H1 (cell line): ENCODE measurements around the gene NOVA1. TPM values are rescaled to one million over a fixed set of nuclear protein-coding genes. Genes with fewer than 3 reads are reported as not detected.

ENCODE experiments used
- CTCF ChIA-PET: fragments of 300-600 bp; sonication (Branson Sonifier 250); formaldehyde crosslinking; loops from one replicate; lab custom pipeline; 2021; ENCODE audit not compliant: partially characterized antibody; lab: Charles Lee
- POLR2A ChIA-PET: fragments of 300-600 bp; sonication (Branson Sonifier 250); formaldehyde crosslinking; loops from one replicate; lab custom pipeline; 2021; ENCODE audit warnings: inconsistent platforms; ENCODE audit not compliant: partially characterized antibody; lab: Charles Lee
- DNase-seq, 2 experiments: peaks; one replicate each; pipeline versions ENCODE4 v3.0.0 to v3.0.0-alpha.2; 2010 to 2022; ENCODE audit warnings: low spot score in 2 of 2, low read depth in 1 of 2, mixed read lengths in 1 of 2
- FAIRE-seq: peaks from 2 replicates; lab custom pipeline; 2011; peaks lifted over from hg19 to GRCh38; lab: Jason Lieb, UNC
- H2AFZ ChIP-seq: 2 replicates; pipeline ENCODE4 v1.8.1; 2012; ENCODE audit warnings: low read length, inconsistent platforms
- H2AK5ac ChIP-seq: 2 replicates; pipeline ENCODE4 v1.6.1; 2013; ENCODE audit warnings: low read depth, low read length
- H2BK120ac ChIP-seq: replicated peaks from 2 replicates; pipeline ENCODE3; 2013; ENCODE audit warnings: low read depth, low read length, inconsistent platforms
- H2BK12ac ChIP-seq: 2 replicates; pipeline ENCODE4 v1.6.1; 2013; ENCODE audit warnings: low read depth, low read length
- H2BK15ac ChIP-seq: 2 replicates; pipeline ENCODE4 v1.6.1; 2013; ENCODE audit warnings: low read length
- H2BK20ac ChIP-seq: 2 replicates; pipeline ENCODE4 v1.6.1; 2013; ENCODE audit warnings: low read length
- H2BK5ac ChIP-seq: 2 replicates; pipeline ENCODE4 v1.6.1; 2013; ENCODE audit warnings: low read depth, low read length
- H3K14ac ChIP-seq: 2 replicates; pipeline ENCODE4 v1.6.1; 2013; ENCODE audit warnings: inconsistent platforms; ENCODE audit not compliant: insufficient read length
- H3K18ac ChIP-seq: 2 replicates; pipeline ENCODE4 v1.6.1; 2013; ENCODE audit warnings: low read length; ENCODE audit errors: extremely low read depth
- H3K23ac ChIP-seq: 2 replicates; pipeline ENCODE4 v1.6.1; 2013; ENCODE audit warnings: inconsistent platforms; ENCODE audit not compliant: insufficient read length
- H3K23me2 ChIP-seq: 2 replicates; pipeline ENCODE4 v1.6.1; 2013; ENCODE audit warnings: low read depth, low read length
- H3K27ac ChIP-seq: 2 replicates; pipeline ENCODE4 v1.6.1; 2011; ENCODE audit warnings: low read depth, low read length, inconsistent platforms
- H3K27me3 ChIP-seq, 4 experiments: replicated peaks in 1 of 4; 1 replicate in 1 of 4; 2 replicates in 3 of 4; pipeline versions ENCODE4 v1.6.1 to v1.8.1; 2011 to 2013; ENCODE audit warnings: low read length in 3 of 4, mild to moderate bottlenecking in 3 of 4, inconsistent platforms in 2 of 4, mixed read lengths in 2 of 4, moderate library complexity in 1 of 4; ENCODE audit not compliant: control insufficient read depth in 3 of 4, insufficient read depth in 3 of 4; ENCODE audit errors: extremely low read depth in 1 of 4
- H3K36me3 ChIP-seq, 4 experiments: 2 replicates each; pipeline versions ENCODE4 v1.6.1 to v1.8.1; 2011 to 2013; ENCODE audit warnings: mild to moderate bottlenecking in 4 of 4, low read length in 3 of 4, moderate library complexity in 2 of 4, control low read depth in 1 of 4, inconsistent platforms in 1 of 4; ENCODE audit not compliant: insufficient read depth in 4 of 4, control insufficient read depth in 2 of 4
- H3K4ac ChIP-seq: replicated peaks from 2 replicates; pipeline ENCODE3; 2013; ENCODE audit warnings: low read length, low read depth, mixed read lengths, inconsistent platforms; ENCODE audit not compliant: insufficient read length
- H3K4me1 ChIP-seq, 4 experiments: replicated peaks in 1 of 4; 1 replicate in 1 of 4; 2 replicates in 3 of 4; pipeline versions ENCODE4 v1.6.1 to v1.8.1; 2011 to 2013; ENCODE audit warnings: low read length in 3 of 4, inconsistent platforms in 2 of 4, mixed read lengths in 1 of 4; ENCODE audit not compliant: insufficient read depth in 4 of 4, control insufficient read depth in 3 of 4
- H3K4me2 ChIP-seq, 2 experiments: 2 replicates each; pipeline versions ENCODE4 v1.6.1 to v1.8.1; 2011 to 2013; ENCODE audit warnings: low read depth in 2 of 2, low read length in 2 of 2, control low read depth in 1 of 2, inconsistent platforms in 1 of 2, mild to moderate bottlenecking in 1 of 2; ENCODE audit not compliant: insufficient read depth in 1 of 2
- H3K4me3 ChIP-seq, 4 experiments: fragments of 200-600, 300-600 bp in 1 of 4; sonication (generic), shearing (Covaris generic), sonication (Bioruptor Twin) in 1 of 4; 2 replicates each; pipeline versions ENCODE4 v1.5.1 to v1.8.1; 2011 to 2016; ENCODE audit warnings: low read length in 4 of 4, low read depth in 3 of 4, control low read depth in 2 of 4, inconsistent platforms in 2 of 4, mild to moderate bottlenecking in 2 of 4, mixed read lengths in 1 of 4, moderate library complexity in 1 of 4; ENCODE audit not compliant: insufficient read depth in 2 of 4; ENCODE audit errors: extremely low read depth in 1 of 4
- H3K56ac ChIP-seq: replicated peaks from 2 replicates; pipeline ENCODE3; 2013; ENCODE audit warnings: low read depth, mild to moderate bottlenecking, mixed read lengths, low read length, inconsistent platforms; ENCODE audit not compliant: insufficient read length
- H3K79me1 ChIP-seq: 2 replicates; pipeline ENCODE4 v1.6.1; 2013; ENCODE audit warnings: low read depth, low read length, control low read depth
- H3K79me2 ChIP-seq, 2 experiments: 2 replicates each; pipeline versions ENCODE4 v1.6.1 to v1.8.1; 2012 to 2013; ENCODE audit warnings: low read length in 2 of 2, mild to moderate bottlenecking in 2 of 2, inconsistent platforms in 1 of 2; ENCODE audit not compliant: insufficient read depth in 2 of 2, control insufficient read depth in 1 of 2
- H3K9ac ChIP-seq, 4 experiments: replicated peaks in 1 of 4; 1 replicate in 1 of 4; 2 replicates in 3 of 4; pipeline versions ENCODE4 v1.6.1 to v1.8.1; 2011 to 2013; ENCODE audit warnings: low read depth in 3 of 4, low read length in 3 of 4, control low read depth in 2 of 4, mild to moderate bottlenecking in 2 of 4, moderate library complexity in 2 of 4, inconsistent platforms in 1 of 4; ENCODE audit errors: extremely low read depth in 1 of 4
- H3K9me3 ChIP-seq, 2 experiments: 2 replicates each; pipeline versions ENCODE4 v1.6.1 to v1.8.1; 2012 to 2013; ENCODE audit warnings: mild to moderate bottlenecking in 2 of 2, moderate library complexity in 2 of 2, control low read depth in 1 of 2, inconsistent platforms in 1 of 2, low read depth in 1 of 2, low read length in 1 of 2, mixed read lengths in 1 of 2; ENCODE audit not compliant: insufficient read depth in 2 of 2
- H4K20me1 ChIP-seq, 2 experiments: replicated peaks in 1 of 2; 2 replicates each; pipeline versions ENCODE3 to v1.8.1; 2011 to 2013; ENCODE audit warnings: inconsistent platforms in 2 of 2, low read length in 2 of 2, mild to moderate bottlenecking in 1 of 2; ENCODE audit not compliant: insufficient read depth in 2 of 2, control insufficient read depth in 1 of 2
- H4K5ac ChIP-seq: 2 replicates; pipeline ENCODE4 v1.6.1; 2013; ENCODE audit warnings: low read length, low read depth, mixed read lengths, inconsistent platforms; ENCODE audit not compliant: insufficient read length
- H4K8ac ChIP-seq: 2 replicates; pipeline ENCODE4 v1.8.0; 2013; ENCODE audit warnings: mild to moderate bottlenecking, moderate library complexity, low read length, inconsistent platforms; ENCODE audit not compliant: insufficient read depth; ENCODE audit errors: extremely low read depth
- H4K91ac ChIP-seq: replicated peaks from 2 replicates; pipeline ENCODE3; 2013; ENCODE audit warnings: low read length, mixed read lengths, inconsistent platforms; ENCODE audit not compliant: insufficient read length
- GABPA ChIP-seq: IDR thresholded peaks from 2 replicates; pipeline ENCODE4 v1.6.1; 2011; ENCODE audit warnings: mild to moderate bottlenecking, low read length, moderate library complexity, borderline replicate concordance; ENCODE audit not compliant: insufficient read depth
- POLR2AphosphoS5 ChIP-seq: IDR thresholded peaks from 2 replicates; pipeline ENCODE4 v1.6.1; 2011; ENCODE audit warnings: low read depth, low read length
- RAD21 ChIP-seq, 2 experiments: IDR thresholded peaks in 1 of 2; conservative IDR thresholded peaks in 1 of 2; 2 replicates each; pipeline ENCODE4 v1.6.1; 2011; ENCODE audit warnings: low read depth in 2 of 2, low read length in 2 of 2, improper control_type of control experiment in 1 of 2, inconsistent platforms in 1 of 2, mild to moderate bottlenecking in 1 of 2, moderate library complexity in 1 of 2
- RXRA ChIP-seq: IDR thresholded peaks from 2 replicates; pipeline ENCODE4 v1.6.1; 2011; ENCODE audit warnings: low read depth, mild to moderate bottlenecking, low read length, moderate library complexity; ENCODE audit not compliant: insufficient read depth
- SIRT6 ChIP-seq: IDR thresholded peaks from one replicate; pipeline ENCODE4 v1.7.1; 2012; ENCODE audit warnings: low read length, inconsistent platforms
- TAF7 ChIP-seq: optimal IDR thresholded peaks from 2 replicates; pipeline ENCODE3; 2011; ENCODE audit warnings: low read depth, mild to moderate bottlenecking, inconsistent platforms, low read length, moderate library complexity, borderline replicate concordance
- WGBS, 2 experiments: shearing (Covaris generic) in 1 of 2; methylation state at CpG; one replicate each; pipeline versions ENCODE4 v1.1.6 to v1.1.7; 2013 to 2015; ENCODE audit warnings: low lambda C conversion rate in 2 of 2, mixed read lengths in 2 of 2, inconsistent platforms in 1 of 2, low coverage in 1 of 2, missing lambda C conversion rate in 1 of 2; ENCODE audit not compliant: insufficient replicate concordance in 2 of 2, insufficient coverage in 1 of 2, insufficient read length in 1 of 2; ENCODE audit errors: extremely low coverage in 1 of 2, missing lambda C conversion rate in 1 of 2; 5-methylcytosine and 5-hydroxymethylcytosine counted together
- polyA plus RNA-seq, 7 experiments: library from polyadenylated mRNA; depleted of rRNA in 3 of 7; stranded (reverse) in 5 of 7; unstranded in 2 of 7; fragments of >200 nt in 5 of 7; fragments of 200-250 nt in 2 of 7; gene quantifications; 1 replicate in 5 of 7; 2 replicates in 1 of 7; 4 replicates in 1 of 7; pipeline versions ENCODE4 v1.2.1 to v1.2.3, GENCODE V29; 2011 to 2013; ENCODE audit warnings: missing spikeins in 2 of 7, mixed read lengths in 2 of 7
- total RNA-seq: library from RNA; stranded (reverse); fragmentation: NEBNext Ultra II Directional; extraction: Animal tissue kit (Norgen Biotek cat#: 25700); gene quantifications from 2 replicates; pipeline ENCODE4 v1.2.1, GENCODE V29; 2021

NOVA1 gene
- total and polyA plus RNA-seq, 2 of the 8 experiments (the other 6 are each of a cell fraction or from before 2014, with no cell fraction given), result 6.8 to 12.7 TPM

DNA sequence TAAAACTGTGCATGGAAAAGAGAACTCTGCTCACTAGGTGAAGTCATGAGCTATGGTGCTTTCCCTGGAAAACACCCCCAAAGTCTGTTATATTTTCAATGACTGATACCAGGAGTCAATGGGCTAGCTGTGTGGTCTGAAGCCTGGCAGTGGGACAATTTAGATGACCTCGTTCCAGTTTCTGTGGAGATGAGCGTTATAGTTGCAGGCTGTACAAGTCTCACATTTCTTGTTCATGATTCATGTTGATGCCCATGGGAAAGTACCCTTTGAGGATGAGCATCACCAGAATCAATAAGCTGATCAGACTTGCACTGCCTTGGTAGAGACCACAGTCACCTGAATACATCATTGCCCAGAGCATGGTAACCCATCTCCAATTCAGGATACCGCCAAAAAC, 70.7 kb downstream of the NOVA1 start:
- no peak overlapping the region for H4K8ac ChIP-seq
- ChIA-PET CTCF (no interaction called here), POLR2A (no interaction called here)
- no peak overlapping the region for H4K91ac ChIP-seq
- no peak overlapping the region for H2BK15ac ChIP-seq
- TF ChIP-seq POLR2AphosphoS5 (no peak), TAF7 (no peak), GABPA (no peak), RXRA (no peak), RAD21 (IDR thresholded peaks at IDR 0.05 in 1 of 2, conservative IDR thresholded peaks at IDR 0.05 in 1 of 2; ENCODE audit: low read depth in 2 of 2, low read length in 2 of 2) (no peak), SIRT6 (no peak)
- no peaks in the 10 kb centered on the region for H3K27me3 ChIP-seq
- H2BK20ac ChIP-seq, result no peak overlapping the region
- H3K27ac ChIP-seq, result no peak overlapping the region
- no peaks in the 10 kb centered on the region for H3K4me1 ChIP-seq
- no peak overlapping the region for H2AFZ ChIP-seq
- H2BK120ac ChIP-seq, result no peak overlapping the region
- H2BK12ac ChIP-seq, result no peak overlapping the region
- 90% methylated on average over 3 of the region's 3 CpGs; no CpG with 5 or more reads in 1 of the 2 experiments for WGBS, 2 experiments
- H3K14ac ChIP-seq, result no peak overlapping the region
- no peak overlapping the region for H3K4ac ChIP-seq
- H3K4me3 ChIP-seq, result no peak overlapping the region
- H3K4me2 ChIP-seq, result no peak overlapping the region
- H3K56ac ChIP-seq, result no peak overlapping the region
- H2AK5ac ChIP-seq, result no peak overlapping the region
- H2BK5ac ChIP-seq, result no peak overlapping the region
- no peaks in the 10 kb centered on the region for H4K20me1 ChIP-seq
- H3K36me3 ChIP-seq, result no peaks in the 10 kb centered on the region
- DNase-seq (no peak), FAIRE-seq (no peak)
- no peaks in the 10 kb centered on the region for H3K23me2 ChIP-seq
- no peaks in the 10 kb centered on the region for H3K9me3 ChIP-seq
- no peaks in the 10 kb centered on the region; the same call in 1 of the 2 replicates for H3K79me1 ChIP-seq
- H3K18ac ChIP-seq, result no peak overlapping the region
- no peak overlapping the region for H4K5ac ChIP-seq
- H3K9ac ChIP-seq, result no peak overlapping the region
- H3K79me2 ChIP-seq, result no peaks in the 10 kb centered on the region
- no peak overlapping the region for H3K23ac ChIP-seq
